ENCODE measurements around the gene NUDT1.

NUDT1 gene

DNA sequence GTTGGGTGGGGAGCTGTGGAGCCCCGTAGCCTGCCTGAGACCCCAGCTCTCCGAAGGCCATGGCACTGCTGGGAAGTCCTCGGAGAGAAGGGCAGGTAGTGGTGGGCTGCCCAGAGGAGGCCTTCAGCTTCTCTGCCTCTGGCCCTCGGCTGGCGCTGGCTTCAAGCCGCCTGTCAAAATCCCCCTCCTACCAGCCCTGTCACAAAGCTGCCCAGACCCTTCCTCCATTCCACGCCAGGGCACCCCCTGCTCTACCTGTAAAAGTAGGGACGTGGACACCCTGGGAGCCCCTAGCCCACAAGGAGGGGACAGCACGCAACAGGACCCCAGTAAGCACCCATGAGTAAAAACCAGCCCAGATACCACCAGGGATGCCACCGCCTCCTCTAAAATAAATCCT is 40.9 kb upstream of the NUDT1 start:
- peaks cover 6% of the 10 kb centered on the region for H3K9me3 Mint-ChIP-seq
- no peak overlapping the region for H3K4me3 Mint-ChIP-seq
- peaks cover 99% of the 10 kb centered on the region for H3K36me3 Mint-ChIP-seq (ENCODE audit: low read depth)
- H3K27ac Mint-ChIP-seq, result no peak overlapping the region
- H3K27me3 Mint-ChIP-seq, result no peaks in the 10 kb centered on the region
- intact Hi-C loops (cut with micrococcal nuclease), result no loop called here
- H3K4me1 Mint-ChIP-seq (ENCODE audit: low read depth), result peaks cover 10% of the 10 kb centered on the region

DNA sequence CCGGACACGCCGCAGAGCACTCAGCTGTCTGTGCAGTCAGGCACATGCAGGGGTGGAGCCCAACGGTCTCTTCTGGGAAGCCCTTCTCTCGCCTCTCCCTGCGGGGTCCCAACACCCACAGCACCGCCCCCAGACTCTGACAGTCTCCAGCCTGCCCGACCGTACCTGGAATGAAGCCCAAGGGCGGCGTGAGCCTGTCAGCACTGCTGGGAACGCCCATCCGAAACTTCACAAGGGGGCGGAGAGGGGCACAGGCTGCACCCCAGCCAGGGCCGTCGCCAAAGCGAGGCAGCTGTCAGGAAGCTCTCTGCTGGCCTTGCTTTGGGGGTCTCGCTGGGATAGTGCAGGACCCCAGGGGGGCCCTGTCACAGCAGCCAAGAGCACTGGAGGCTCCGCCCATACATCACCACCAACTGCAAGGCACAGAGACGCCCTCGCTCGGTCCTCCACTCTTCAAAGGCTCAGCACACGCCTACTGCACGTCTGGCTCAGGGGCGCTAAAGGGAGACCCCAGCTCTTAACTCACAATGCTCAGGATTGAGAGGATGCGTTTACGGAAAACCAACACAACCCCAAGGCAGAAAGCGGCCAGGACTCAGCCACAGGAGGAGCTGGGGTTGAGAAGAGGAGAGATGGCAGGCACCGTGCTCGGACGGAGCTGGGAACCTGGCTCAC is 40.2 kb upstream of the NUDT1 start:
- Mint-ChIP-seq H3K27ac (no peak overlapping the region), H3K9me3 (no peaks in the 10 kb centered on the region), H3K27me3 (no peaks in the 10 kb centered on the region), H3K4me3 (no peak overlapping the region), H3K36me3 (ENCODE audit: low read depth) (peaks cover 96% of the 10 kb centered on the region), H3K4me1 (ENCODE audit: low read depth) (peaks cover 10% of the 10 kb centered on the region)
- intact Hi-C loops (cut with micrococcal nuclease), result no loop called here

DNA sequence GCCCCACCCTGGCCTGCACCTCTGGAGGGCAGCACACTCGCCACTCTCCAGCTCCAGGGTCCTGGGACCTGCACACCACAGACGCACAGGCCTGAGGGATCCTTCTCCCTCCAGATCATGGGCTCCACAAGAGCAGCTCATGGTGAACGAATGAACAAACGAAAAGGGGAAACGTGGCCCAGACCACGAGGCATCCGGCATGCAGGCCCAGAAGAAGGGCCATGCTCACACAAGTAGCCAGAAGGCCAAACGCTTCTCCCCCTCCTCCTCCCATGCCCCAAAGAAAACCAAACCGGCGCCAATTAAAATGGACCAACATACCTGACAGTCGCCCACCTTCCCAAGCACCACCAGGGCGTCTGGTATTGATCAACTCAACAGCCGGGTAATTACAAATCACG is 39.7 kb upstream of the NUDT1 start:
- Mint-ChIP-seq H3K27me3 (no peaks in the 10 kb centered on the region), H3K36me3 (ENCODE audit: low read depth) (peaks cover 96% of the 10 kb centered on the region), H3K4me1 (ENCODE audit: low read depth) (peaks cover 10% of the 10 kb centered on the region), H3K27ac (no peak overlapping the region), H3K4me3 (no peak overlapping the region), H3K9me3 (no peaks in the 10 kb centered on the region)
- intact Hi-C loops (cut with micrococcal nuclease), result no loop called here

DNA sequence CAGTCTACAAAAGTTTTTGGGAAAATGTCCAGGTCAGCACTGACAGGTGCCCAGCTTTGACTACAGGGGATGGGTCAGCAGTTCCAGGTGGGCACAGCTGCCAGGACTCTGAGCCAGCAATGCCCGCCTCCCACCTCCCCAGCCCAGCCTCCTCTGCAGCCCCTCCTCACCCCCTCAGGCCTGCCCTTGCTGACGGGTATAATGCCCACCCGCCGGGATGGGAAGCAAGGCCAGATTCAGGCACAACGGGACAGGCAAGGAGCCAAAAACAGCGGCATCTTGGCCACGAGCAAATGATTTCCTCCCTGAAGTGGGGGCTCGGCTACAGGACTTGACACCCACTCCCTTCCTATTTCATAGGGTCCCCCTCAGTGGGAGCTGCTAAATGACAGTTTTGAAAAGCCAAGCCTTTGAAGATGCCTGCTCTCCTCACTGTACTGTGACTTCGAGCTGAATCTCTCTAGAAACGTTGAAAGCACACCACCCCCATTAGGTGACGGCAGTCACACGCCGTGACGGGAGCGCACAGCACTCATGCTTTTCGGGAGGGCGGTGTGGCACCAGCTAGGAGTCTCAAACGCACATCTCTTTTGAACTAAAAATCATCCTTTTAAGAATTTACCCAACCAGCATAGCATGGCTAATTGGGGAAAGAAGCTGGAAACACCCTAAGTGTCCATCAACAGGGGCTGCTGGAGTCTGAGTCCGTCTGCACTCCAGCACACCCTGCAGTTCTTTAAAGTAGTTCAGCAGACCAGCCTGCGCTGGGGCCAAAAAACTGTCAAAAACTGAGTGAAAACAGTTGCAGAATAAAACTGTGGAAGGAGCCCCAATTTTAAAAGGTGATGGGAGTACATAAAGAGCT is 38.9 kb upstream of the NUDT1 start:
- Mint-ChIP-seq H3K4me3 (no peak overlapping the region), H3K27ac (no peak overlapping the region), H3K9me3 (no peaks in the 10 kb centered on the region), H3K4me1 (ENCODE audit: low read depth) (peaks cover 10% of the 10 kb centered on the region), H3K27me3 (no peaks in the 10 kb centered on the region), H3K36me3 (ENCODE audit: low read depth) (peaks cover 96% of the 10 kb centered on the region)
- intact Hi-C loops (cut with micrococcal nuclease), result no loop called here

DNA sequence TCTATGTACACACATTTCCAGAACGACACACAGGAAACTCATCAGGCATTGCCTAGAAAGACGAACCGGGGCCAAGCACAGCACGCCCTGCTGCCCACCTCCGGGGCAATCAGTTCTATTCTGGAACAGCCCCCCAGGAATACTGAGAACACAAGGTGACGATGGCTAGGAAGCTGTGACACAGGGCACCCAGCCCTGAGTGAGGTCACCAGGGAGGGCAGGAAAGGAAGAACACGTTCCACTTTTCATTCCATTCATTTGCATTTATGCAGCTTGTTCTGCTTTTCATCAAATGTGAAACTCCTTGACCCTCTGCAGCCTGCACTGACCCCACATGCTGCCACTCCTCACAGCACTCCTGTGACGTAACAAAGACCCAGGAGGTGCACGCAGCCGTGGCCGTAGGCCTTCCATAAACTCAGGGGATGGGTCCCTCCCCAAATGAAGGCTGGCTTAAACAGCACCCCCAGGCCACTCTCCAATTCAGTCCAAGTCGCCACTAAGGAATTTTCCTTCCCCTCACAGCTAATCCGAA is 38.2 kb upstream of the NUDT1 start:
- H3K9me3 Mint-ChIP-seq, result no peaks in the 10 kb centered on the region
- no peak overlapping the region for H3K27ac Mint-ChIP-seq
- H3K27me3 Mint-ChIP-seq, result no peaks in the 10 kb centered on the region
- peaks cover 96% of the 10 kb centered on the region for H3K36me3 Mint-ChIP-seq (ENCODE audit: low read depth)
- H3K4me3 Mint-ChIP-seq, result no peak overlapping the region
- peaks cover 10% of the 10 kb centered on the region for H3K4me1 Mint-ChIP-seq (ENCODE audit: low read depth)
- intact Hi-C loops (cut with micrococcal nuclease), result no loop called here

DNA sequence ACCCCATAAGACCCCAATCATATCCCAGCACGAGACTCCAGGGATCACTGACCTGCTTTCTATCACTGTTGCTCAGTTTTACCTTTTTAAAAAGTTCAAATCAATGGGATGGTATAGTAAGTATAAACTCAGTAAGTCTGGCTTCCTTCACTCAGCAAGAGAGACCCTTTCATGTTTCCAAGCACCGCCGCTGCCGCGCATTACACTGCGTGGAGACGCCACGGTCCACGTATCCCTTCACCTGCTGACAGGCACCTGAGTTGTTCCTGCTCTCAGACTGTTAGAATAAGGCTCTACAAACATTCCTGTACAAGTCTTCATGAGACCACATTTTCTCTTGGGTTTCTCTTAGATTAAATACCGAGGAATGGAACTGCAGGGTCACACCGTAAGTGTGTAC is 37.6 kb upstream of the NUDT1 start:
- intact Hi-C loops (cut with micrococcal nuclease), result no loop called here
- H3K27me3 Mint-ChIP-seq, result no peaks in the 10 kb centered on the region
- H3K9me3 Mint-ChIP-seq, result no peaks in the 10 kb centered on the region
- peaks cover 96% of the 10 kb centered on the region for H3K36me3 Mint-ChIP-seq (ENCODE audit: low read depth)
- no peak overlapping the region for H3K4me3 Mint-ChIP-seq
- H3K4me1 Mint-ChIP-seq (ENCODE audit: low read depth), result peaks cover 10% of the 10 kb centered on the region
- no peak overlapping the region for H3K27ac Mint-ChIP-seq

DNA sequence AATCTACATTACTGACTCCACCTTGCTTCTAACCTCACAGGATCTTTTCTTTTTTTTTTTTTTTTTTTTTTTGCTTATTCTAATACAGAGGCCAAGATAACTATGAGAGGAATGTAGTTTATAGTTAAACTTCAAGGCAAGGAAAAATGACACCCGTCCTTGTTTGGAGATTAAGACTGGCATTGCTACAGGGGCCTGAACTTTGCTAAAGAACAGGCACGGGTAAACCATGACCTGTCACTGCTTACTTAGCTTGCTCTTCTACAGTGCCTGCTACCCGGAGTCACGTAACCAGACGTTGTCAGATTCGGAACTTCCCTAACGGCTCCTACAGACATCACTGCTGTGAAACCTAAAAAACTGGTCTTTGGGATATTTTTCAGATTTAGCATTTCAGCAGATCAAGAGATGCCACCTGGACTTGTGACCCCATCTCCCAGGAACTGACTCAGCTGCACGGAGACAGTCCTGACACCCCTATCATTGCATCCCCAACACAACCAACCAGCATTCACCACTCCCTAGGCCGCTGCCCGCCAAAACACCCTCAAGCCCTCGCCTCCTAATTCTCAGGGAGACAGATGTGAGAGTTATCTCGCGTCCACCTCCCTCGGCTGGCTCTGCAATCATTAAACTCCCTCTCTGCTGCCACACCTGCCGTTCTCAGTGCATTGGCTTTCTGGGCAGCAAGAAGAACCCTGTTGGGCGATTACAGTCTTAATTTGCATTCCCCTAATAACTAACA is 36.8 kb upstream of the NUDT1 start:
- Mint-ChIP-seq H3K27me3 (no peaks in the 10 kb centered on the region), H3K36me3 (ENCODE audit: low read depth) (peaks cover 95% of the 10 kb centered on the region), H3K27ac (no peak overlapping the region), H3K4me3 (no peak overlapping the region), H3K9me3 (no peaks in the 10 kb centered on the region), H3K4me1 (ENCODE audit: low read depth) (peaks cover 10% of the 10 kb centered on the region)
- intact Hi-C loops (cut with micrococcal nuclease), result no loop called here

DNA sequence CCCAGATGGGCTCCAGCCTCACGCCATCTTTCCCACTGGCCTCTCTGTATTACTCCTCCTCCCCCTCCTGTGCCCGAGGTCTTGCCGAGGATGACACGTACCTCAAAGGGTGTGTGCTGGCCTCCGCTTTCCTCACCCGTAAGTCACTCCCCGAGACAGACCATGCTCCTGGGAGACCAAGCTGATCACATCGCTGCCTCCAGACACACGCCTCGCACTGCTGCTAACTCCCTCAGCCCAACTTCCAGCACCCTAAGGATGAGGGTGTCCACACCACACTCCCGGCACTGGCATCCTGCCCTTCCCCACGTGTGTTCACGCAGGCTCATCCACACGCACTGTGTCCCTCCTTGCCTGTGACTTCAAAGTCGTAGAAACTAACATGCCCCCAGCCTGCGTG is 33.3 kb upstream of the NUDT1 start:
- Mint-ChIP-seq H3K27me3 (no peaks in the 10 kb centered on the region), H3K9me3 (no peaks in the 10 kb centered on the region), H3K4me1 (ENCODE audit: low read depth) (peaks cover 9% of the 10 kb centered on the region), H3K4me3 (no peak overlapping the region), H3K36me3 (ENCODE audit: low read depth) (peaks cover 95% of the 10 kb centered on the region), H3K27ac (no peak overlapping the region)
- intact Hi-C loops (cut with micrococcal nuclease), result loop anchor here (2.0 kb wide), 1 partner anchor 544 kb away; no protein-coding TSS in a partner anchor

DNA sequence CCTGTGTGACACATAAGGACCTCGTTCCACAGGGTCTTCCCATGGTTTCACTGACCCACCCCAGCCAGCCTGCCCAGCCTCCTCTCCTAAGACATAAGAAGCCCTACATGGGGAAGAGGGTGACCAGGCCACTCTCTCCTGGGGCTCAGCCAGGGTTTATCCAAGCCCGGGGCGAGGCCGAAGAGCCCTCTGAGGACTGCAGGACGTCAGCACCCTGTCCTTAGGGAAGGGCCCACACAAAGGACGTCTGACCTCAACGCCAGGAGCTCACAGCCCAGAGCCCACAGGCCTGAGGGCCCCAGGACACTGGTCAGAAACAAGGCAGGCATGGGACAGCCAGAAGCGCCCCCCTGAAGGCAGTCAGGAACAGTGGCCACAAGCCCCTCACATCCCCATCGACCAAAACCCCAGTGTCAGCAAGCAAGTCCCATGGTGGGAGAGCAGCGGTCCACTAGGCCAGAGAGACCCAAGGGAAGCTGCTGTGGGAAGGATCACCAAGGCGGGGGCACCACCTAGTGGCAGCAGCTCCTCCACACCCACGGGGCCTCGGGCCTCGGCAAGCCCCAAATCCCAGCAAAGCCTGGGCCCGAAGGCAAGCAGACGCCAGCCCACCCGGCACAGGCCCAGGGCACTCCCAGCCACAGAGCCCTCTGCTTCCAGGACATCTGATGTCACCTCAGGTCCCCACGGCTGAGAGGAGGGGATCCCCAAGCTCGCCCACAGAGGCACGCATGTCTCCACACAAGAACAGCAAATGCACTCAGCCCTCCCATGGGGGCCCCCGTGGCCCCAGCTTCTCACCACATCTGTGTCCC is 32.7 kb upstream of the NUDT1 start:
- Mint-ChIP-seq H3K9me3 (no peaks in the 10 kb centered on the region), H3K4me3 (no peak overlapping the region), H3K27ac (no peak overlapping the region), H3K27me3 (no peaks in the 10 kb centered on the region), H3K36me3 (ENCODE audit: low read depth) (peaks cover 95% of the 10 kb centered on the region), H3K4me1 (ENCODE audit: low read depth) (peaks cover 2% of the 10 kb centered on the region)
- intact Hi-C loops (cut with micrococcal nuclease), result loop anchor here (2.0 kb wide), 1 partner anchor 545 kb away; no protein-coding TSS in a partner anchor

DNA sequence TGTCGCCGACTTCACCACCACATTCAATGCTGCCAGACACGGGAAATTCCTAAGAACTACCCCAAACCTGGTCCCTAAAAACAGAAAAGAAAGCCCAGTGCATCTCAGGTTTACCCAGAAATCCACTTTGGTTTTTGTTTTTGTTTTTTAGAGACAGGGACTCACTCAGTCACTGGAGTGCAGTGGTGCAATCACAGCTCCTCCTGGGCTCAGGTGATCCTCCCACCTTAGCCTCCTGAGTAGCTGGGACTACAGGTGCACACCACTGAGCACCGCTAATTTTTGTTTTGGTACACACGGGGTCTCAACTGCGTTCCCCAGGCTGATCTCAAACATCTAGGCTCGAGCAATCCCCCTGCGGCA is 32.1 kb upstream of the NUDT1 start:
- Mint-ChIP-seq H3K4me3 (no peak overlapping the region), H3K27me3 (no peaks in the 10 kb centered on the region), H3K9me3 (no peaks in the 10 kb centered on the region), H3K36me3 (ENCODE audit: low read depth) (peaks cover 95% of the 10 kb centered on the region), H3K27ac (no peak overlapping the region), H3K4me1 (ENCODE audit: low read depth) (no peaks in the 10 kb centered on the region)
- intact Hi-C loops (cut with micrococcal nuclease), result loop anchor here (2.0 kb wide), 1 partner anchor 545 kb away; no protein-coding TSS in a partner anchor

DNA sequence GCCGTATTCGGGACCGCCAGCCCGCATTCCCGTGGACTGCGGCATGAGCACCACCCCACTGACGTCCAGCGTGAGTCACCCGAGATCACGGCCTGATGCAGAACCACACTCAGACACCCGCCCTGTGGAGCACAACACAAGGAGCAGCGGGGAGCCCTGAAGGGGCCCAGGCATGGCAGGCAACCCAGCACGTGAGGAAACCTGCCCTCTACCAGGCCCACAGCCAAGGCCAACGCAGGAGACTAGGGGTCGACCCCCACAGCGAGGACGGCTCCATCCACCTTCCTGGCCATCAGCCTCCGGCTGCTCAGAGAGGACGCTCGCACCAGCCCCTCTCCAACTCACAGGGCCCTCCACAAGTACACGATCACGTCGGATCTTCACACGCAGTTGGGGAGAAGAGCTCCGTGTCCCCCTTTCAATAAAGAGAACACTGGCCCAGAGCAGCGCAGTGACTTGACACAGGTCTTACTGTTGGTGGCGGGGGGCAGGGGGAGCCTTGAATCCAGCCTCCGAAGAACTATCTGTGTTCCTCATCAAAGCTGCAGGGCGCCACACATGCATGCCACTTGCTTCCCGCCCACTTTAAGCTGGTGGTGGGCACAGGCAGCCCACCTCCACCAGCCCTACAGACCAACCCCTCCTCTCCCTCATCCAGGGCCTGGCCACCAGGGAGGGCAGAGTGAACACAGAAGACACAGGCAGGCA is 31.3 kb upstream of the NUDT1 start:
- H3K27me3 Mint-ChIP-seq, result no peaks in the 10 kb centered on the region
- no peaks in the 10 kb centered on the region for H3K9me3 Mint-ChIP-seq
- H3K4me1 Mint-ChIP-seq (ENCODE audit: low read depth), result no peaks in the 10 kb centered on the region
- no peak overlapping the region for H3K27ac Mint-ChIP-seq
- H3K36me3 Mint-ChIP-seq (ENCODE audit: low read depth), result peaks cover 95% of the 10 kb centered on the region
- intact Hi-C loops (cut with micrococcal nuclease), result no loop called here
- no peak overlapping the region for H3K4me3 Mint-ChIP-seq

DNA sequence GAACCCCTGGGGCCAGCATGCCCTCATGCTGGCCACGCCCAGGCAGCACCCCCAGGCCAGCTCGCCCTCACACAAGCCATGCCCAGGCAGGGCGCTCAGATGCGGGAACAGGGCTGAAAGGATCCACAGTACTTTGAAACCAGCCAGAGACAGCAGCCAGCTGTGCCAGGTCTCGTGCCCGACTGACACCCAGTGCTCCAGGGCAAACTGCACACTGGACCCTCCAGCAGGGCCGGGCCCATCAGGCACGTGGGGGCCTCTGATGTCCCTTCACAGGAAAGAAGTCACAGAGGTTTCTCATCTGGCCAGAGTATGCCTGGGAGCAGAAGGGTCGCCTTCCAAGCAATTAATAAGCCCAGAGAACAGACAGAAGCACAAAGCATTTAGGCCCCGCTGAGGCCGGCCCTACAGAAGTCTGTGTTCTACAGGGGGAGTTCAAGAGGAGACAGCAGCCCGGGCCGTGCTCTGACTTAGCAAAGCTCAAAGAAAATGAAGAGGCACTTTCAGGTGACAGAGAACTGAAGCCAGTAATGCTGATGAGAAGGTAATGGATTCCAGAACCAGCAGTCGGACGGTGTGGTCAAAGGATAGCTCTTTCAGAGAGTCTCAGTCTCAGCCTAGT is 30.7 kb upstream of the NUDT1 start:
- Mint-ChIP-seq H3K4me3 (no peak overlapping the region), H3K27me3 (no peaks in the 10 kb centered on the region), H3K4me1 (ENCODE audit: low read depth) (no peaks in the 10 kb centered on the region), H3K27ac (no peak overlapping the region), H3K9me3 (no peaks in the 10 kb centered on the region), H3K36me3 (ENCODE audit: low read depth) (peaks cover 95% of the 10 kb centered on the region)
- intact Hi-C loops (cut with micrococcal nuclease), result no loop called here
